Heart left ventricle (tissue), 13 donors: ENCODE measurements around the gene RSU1.

ENCODE experiments used
- CTCF ChIP-seq, 12 donors: fragments of 200-600 bp; sonication (generic) in 4 of 12; IDR thresholded peaks; one replicate each; pipeline versions ENCODE4 v1.5.0 to v1.8.0; 2018 to 2022; ENCODE audit warnings: antibody characterized with exemption in 12 of 12, mild to moderate bottlenecking in 5 of 12
- POLR2A ChIP-seq, 2 donors: fragments of 450-650 bp; IDR thresholded peaks; one replicate each; pipeline ENCODE4 v1.6.1; 2017; ENCODE audit warnings: antibody characterized with exemption in 2 of 2, mild to moderate bottlenecking in 2 of 2, moderate library complexity in 2 of 2
- donor health status: ischemic (EF 13 %, LVEDD 7.1; RV severe dilation, severe dysfunction).
- donor health status: DM: no; HTN: yes; CAD: no.
- donor health status: DM: no; HTN: no; CAD: no.
- donor health status: ischemic (EF 25% LVEDD 6.9; RV normal size, moderate dysfunction).
- donor health status: ischemic (EF 25% LVEDD 5.7; RV mildly dilated, moderate dysfunction).
- donor health status: ischemic (EF 35%, LVEDD 5.7; RV mildly dilated, moderate dysfunction).
- donor health status: nonischemic (EF 11% LVEDD 7.7; RV severe dilation, severe dysfunction).
- donor health status: DM: yes; HTN: yes; CAD: no.
- donor health status: PGD.
- donor health status: ischemic (EF 29% LVEDD 5.4; RV normal size, mild dysfunction).
- donor health status: nonischemic (EF 23%, LVEDD 6.1; RV moderate dilation, normal function).

- TF ChIP-seq CTCF (IDR thresholded peaks at IDR 0.05) = no peak
- TF ChIP-seq POLR2A (IDR thresholded peaks at IDR 0.05) = no peak
These were observed 131.7 kb downstream of the RSU1 start for GRCh38 chr10:16685551-16685950.
